Brain pericyte (primary cell): ENCODE results near the gene PLA2G4E.

Experiments
- DNase-seq: peaks from one replicate; pipeline ENCODE4 v3.0.0-alpha.2; 2012; ENCODE audit warnings: low read depth, low spot score

The PLA2G4E gene

DNA sequence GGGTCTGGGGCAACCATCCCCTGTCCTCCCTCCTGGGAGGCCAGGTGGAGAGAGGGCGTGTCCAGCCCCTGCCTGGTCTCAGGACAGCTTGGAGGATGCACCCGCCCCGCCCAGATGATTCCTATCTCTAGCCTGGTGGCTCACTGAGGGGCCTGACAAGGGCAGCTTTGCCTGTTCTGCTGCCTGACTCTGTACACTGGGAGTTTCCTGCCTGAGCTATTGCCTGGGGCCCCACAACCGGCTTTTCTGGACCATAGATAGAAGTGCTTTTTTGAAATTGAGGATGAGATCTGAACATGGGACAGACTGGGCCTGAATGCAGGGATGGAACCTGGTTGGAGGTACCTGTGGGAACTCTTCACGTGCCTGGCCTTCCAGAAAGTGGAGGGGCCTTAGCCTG lies 751 bp upstream of the PLA2G4E start:
- no peak for DNase-seq

DNA sequence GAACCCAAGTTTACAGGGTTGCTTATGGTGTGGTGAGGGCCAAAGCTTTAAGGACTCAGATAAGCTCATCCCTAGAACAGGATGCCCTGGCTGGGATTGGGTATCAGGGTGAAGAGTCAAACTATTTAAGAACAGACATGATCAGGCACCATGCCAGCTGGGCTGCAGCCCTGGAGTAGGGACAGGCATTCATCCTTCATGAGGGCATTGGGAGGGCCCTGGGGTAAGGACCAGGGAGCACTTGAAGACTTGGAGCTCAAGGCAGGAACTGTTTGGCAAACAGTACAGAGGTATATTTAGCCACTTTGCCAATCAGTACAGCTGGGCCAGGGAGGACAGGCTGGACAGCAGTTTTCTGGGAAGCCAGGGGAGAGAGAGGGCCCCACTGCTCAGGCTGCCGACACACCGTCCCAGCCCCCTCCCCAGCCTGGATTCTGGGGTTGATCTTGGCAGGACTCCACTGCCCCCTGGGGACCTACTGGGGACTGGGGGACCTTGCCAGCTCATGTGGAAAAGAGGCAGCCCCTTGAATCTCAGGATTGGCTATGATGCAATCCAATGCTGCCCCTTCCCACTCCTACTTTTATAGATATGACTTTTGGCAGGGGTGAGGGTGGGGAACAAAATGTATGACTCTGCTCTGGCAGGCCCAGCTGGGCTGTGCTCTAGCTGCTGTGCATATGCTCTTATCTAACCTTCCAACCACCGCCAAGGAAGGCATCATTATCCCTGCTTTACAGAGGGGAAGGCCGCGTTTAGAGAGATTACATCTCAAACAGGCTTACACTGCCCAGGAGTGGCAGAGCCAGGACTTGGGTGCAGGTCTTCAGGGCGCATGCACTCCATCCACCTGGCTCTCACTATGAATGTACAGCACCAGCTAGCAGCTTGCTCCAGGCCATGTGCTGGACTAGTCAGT lies 2.3 kb downstream of the PLA2G4E start:
- DNase-seq = no peak

DNA sequence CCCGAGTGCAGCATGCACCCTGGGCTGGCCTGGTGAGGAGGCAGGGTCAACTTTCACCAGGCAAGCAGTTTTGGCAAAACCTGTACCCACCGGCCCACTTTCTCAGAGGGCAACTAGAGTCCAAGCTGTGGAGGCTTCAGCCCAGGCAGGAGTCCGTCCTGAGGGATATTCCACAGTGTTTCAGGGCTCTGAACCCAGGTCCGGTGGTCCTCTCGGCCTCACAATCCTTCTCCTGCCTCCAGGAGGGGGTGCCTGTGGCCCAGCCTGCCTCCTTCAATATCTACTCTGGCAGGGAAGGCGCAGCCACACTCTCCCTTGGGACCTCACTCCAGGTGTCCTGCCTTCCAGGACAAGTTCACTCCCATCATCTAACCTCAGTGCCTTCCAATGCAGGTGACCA lies 3.9 kb downstream of the PLA2G4E start:
- DNase-seq = no peak

DNA sequence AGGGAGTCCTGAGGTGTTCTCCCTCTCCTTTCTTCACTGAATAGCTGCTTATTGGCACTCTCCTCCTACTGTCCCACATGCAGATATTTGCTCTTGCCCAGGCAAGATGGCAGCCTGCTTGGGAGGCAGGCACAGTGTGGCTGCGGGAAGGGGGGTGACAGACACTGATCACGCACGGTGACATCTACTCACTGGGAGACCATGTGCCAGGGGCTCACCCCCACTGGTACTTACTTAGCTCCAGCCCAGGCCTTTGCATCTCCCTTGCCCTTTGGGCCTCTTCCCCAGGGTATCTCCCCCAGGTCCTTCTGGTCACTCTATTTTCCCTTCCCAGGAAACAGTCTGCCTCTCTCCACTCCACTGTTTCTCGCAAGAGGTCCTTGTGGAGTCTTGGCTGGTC lies 6.4 kb downstream of the PLA2G4E start:
- no peak for DNase-seq

DNA sequence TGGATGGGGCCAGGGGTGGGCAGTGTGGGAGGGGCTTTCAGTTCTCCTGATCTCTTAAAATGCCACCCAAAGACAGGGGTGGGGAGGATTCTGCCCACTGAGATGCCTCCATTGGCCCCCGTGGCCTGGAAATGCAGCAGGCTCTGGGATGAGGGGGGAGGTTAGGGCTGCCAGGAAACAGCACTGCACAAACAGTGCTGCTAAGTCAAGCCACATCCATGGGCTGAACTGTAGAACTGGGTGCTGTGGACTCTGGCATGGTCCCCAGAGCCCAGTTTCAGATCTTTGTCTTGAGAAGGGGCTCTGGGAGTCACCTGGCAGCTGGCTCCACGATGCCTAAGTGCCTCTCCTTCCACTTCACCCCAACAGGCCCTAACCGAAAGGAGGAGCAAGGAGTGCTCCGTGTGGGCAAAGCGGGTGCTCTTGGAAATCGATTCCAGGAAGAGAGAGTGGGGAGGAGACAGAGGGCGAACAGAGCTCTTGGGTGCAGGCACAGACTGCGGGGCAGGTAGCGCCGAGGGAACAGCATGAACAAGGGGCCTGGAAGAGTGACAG lies 7.8 kb downstream of the PLA2G4E start:
- no peak for DNase-seq

DNA sequence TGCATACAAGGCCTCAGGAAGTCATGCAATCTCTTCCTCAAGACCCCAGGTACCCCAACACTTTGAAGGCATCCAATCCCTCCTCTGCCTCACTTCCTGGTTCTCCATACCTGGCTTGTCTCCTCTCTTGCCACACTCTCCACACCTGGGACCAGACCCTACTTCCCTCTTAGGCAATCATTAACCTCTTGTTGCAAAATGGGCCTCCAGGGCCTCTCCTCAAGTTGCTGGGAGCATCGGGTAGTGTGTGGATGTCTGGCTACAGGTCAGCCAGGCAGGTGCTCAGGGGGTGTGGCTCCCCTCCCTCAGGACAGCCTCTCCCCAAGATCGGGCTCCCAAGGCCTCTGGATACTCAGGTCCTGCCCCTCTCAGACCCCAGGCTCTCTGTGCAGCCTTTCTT lies 8.6 kb downstream of the PLA2G4E start:
- no peak for DNase-seq

DNA sequence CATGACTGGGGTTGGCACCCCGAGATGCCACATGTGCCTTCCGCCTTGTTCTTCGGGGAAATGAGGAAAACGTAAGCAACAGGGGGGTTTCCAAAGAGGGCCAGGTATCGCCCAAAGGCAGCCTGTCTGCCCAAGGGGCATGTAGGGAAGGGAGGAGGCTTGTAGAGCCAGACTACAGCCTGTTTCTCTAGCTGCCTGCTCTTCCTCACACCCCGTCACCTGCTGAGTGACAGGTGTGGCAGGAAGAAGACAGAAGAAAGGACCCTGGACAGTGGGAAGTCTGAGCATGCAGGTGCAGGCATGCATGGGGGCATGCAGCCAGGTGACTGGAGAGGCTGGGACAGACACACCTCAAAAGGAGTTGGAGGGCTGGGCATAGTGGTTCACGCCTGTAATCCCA lies 9.8 kb downstream of the PLA2G4E start:
- no peak for DNase-seq

DNA sequence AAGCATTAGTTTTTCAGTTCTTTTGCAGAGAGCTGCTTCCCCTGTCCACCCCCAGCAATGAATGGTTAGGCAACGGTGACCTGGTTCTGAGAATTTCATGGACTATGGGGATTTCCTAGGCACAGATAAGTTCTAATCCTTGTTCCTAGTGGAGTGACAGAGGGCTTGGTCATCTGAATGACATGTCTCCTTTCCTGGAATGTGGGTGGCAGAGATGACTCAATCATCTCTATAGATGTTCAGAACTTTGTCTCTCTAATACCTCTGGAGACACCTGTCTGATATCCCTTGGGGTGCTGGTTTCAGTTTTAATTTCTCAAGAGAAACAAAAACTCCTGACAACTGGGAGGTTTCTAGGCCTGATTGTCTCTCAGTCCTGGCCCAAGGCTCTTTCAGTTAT lies 10.4 kb downstream of the PLA2G4E start:
- no peak for DNase-seq

DNA sequence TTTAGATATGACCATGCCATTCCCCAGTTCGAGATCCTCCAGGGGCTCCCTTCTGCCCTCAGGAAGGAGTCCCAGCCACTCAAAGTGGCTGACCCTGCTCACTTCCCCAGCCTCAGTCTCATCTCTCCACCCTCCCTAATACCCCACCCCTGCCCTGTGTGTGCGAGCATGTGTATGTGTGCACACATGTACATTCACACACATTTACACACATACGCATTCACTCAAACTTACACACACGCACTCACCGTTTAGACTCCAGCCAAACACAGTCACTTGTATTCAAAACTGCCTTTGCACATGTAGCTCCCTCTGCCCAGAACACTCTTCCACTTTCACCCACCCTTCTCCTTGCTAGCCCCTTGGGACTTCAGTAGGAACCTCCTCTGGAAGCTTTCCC lies 11.4 kb downstream of the PLA2G4E start:
- DNase-seq = no peak

DNA sequence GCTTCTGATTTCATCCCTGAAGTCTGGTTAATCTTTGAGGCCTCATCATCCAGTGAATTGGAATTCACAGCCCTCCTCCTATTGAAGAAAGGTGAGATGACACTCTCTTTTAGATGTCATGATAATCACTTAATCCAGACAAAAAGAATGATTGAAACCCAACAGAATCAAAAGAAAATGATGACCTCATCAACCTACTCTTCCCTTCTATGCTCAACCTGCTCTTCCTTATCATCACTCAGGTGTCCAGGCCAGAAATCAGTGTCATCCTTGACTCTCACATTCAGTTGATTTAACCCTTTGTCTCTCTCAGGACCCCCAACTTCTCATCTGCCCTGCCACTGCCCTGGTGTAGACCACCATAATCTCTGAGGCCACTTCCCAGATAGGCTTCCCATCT lies 11.8 kb downstream of the PLA2G4E start:
- DNase-seq = no peak

DNA sequence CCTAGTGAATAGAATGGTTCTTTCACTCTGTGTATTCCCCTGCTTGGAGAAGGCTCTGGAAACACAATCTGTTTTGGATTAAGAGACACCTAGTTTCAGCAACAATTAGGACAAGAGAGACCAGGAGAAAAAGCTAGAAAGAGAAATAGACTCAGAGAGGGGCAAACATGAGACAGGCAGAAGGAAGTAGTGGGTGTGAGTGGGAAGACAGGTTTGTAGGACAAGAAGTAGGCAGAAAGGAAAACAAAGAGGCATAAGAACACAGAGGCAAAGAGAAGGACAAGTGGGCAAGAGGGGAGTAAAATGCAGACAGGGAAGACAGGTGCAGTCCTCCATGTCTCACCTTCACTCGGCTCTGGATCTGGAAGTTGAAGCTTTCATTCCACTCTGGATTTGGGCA lies 13.5 kb downstream of the PLA2G4E start:
- DNase-seq = no peak

DNA sequence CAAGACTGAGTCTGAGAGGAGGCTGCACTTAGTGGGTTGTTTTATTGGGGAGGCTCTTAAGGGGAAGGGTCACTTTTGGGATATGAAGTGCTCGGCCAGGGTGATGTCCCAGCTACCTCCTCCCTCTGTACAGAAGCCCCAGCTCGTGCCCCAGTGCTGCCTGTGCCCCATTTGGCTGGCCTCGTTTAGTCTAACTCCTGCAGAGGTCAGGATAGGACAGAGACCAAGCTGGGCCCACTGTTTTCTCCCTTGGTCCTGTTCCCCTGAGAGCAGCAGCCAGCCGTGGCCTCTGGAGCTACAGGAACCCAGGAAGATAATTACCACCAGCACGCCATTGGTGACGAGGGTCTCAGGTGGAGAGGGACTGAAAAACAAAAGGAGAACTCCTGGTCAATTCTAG lies 18.5 kb downstream of the PLA2G4E start:
- no peak for DNase-seq

DNA sequence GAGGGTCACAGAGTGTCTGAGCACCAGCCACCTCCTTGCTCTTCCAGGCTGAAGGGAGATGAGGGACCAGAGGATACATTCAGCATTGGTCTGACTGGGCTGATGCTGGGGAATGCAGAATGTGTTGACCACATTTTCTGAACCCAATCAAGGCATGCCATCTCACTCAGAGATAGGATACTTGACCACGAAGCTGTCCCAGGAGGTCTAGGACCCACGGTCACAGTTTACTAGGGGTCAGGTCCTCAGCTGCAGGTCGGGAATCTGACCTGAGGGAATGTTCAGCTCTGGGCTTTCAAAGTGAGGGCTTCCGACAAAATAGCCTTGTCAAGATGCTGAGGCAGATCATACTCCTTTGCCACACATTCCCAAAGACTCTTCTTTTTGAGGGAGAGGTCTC lies 19.6 kb downstream of the PLA2G4E start:
- DNase-seq = no peak

DNA sequence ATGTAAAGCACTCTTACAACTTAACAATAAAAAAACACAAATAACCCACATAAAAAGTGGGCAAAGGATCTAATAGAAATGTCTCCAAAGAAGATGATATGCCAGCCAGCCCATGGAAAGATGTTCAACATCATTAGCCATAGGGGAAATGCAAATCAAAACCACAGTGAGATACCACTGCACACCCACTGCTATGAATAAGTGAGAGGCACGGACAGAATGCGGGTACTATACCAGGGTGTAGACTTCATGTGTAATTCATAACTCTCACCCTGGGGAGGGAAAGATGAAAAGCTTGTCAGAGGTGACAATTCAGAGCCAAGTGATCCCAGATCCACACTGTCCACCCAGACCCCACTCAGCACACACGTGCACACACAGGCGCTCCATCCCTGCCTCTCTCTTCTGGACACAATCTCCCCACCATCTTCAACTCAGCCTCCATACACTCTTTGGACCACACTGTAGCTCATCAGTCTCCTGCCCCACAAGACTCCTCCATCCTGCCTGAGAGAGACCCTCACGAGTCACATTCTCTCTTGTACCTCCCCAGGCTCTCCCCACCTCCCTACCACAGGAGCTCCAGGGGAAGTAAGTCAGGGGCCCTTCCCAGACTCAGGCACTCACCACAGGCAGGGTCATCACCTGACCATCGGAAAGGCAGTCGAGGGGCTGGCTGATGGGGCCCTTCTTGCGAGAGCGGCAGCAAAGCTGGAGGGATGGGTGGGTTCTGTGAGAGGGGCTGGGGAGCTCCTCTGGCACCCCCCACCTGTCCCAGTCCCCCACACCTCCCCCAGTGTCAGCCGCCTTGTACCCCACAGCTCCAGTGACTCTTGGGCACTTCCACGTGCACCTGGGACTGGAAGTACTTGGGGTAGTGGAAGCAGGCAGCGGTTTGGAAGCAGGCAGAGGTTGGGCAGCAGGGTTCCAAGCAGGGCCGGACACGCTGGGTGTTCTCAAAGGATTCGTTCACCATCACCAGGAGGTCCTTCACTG lies 21.3 kb downstream of the PLA2G4E start:
- DNase-seq = no peak

DNA sequence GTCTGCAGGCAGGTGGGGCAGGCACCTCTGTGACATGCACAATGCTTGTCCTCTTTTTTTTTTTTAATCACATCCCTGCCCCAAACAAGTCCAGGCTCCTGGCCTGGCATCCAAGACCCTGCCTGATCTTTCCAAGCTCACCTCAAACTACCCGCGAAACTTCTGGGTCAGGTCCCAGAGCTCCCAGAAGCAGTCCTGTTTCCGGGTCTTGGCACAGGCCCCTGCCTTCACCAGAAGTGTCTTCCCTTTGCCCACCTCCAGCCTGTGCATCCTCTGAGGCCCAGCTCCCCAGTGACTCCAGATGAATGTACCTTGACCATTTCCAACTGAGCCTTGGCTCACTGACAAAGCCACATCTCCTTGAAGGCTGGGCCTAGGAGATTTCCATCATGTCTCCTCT lies 23.0 kb downstream of the PLA2G4E start:
- no peak for DNase-seq

DNA sequence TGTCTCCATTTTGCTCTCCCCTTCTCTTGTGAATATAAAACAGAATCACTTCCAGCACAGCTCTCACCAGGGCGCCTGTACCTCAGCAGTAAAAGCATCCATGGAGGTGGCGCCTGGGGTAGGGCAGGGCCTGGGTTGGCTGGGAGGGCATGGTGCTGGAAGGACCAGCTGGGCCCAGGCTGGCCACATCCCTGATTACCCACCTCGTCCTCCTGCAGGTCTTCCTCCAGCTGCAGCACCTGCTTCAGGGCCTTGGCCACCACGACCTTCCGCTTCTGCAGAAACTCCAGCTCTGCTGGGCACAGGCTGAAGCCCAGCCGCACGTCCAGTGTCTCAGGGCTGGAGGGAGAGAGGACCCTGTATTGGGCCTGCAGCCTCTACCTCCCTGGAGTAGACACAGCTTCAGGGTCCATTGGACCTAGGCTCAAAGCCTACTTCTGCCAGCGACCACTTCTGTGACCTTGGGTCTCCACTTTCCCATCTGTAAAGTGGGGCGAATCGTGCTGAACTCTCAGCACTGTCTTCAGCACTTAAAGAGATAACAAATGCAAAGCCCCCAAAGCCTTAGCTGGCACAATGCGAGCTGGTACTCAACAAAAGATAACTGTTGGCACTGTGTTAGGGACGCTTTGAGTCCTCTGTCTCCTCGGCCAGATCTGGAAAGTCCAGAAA lies 23.8 kb downstream of the PLA2G4E start:
- DNase-seq = no peak

DNA sequence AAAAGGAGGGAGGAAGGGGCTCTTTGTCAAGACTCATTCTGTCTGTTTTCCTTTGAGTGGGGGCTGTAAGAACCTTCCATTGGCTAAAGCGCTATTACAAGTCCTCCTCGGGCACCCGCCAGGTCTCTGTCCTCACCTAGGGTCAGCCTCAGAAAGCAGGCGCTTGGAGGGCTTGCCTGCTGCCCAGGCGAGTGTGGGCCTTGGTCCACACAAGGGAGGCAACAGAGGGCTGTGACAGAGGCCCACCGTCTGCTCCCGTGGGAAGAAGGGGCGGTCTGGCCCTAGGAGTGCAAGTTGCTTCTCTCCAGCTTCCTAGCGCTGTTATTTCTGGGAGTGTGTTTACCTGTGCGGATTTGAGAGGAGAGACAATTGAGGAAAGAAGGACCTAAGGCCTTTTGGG lies 24.5 kb downstream of the PLA2G4E start:
- no peak for DNase-seq

DNA sequence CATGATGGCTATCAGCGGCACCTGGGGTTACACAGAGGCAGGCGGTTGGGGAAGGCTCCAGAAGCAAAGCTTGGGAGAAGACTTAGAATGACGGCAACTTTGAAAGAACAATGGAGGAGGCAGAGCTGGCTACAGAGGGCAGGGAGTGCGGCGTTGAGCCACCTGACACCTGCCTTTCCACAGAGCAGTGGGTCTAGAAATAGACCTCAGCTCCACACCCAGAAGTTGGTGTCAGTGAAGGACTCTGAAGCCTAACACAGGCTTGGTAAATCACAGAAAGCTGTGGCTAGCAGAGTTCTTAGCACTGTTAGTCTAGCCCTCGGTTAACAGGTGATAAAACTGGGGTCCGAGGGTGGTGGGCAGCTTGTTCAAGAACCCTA lies 25.4 kb downstream of the PLA2G4E start:
- DNase-seq = no peak

DNA sequence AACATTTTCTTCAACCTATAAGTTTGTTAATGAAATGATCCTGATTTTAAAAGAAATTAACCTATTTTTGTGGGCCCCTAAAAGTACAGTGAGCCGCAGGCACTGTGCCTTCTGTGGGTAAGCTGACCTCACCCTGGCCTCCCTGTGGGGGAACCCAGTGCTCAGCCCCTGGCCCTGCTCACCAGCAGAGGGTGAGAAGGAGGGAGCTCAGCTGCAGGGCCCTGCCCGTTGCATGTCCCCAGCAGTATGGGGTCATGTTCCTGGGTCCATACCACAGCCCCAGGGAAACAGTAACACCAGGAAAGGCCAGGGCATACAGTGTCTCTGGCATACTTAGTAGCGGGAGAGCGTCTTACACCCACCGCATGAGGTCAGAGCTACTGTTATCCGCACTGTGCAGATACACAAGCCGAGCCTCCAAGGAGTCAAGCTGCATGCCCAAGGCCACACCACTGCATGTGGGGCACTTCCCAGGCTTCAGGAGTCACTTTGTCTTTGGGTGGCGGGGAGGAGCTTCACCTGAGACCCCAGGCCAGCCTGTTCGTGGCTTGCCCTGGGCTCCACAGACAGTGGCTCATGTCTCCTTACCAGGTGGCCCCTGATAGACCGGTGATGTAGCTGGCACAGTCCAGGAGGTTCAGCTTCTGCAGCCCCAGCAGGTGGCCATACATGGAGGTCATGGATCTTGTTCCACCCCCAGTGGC lies 25.9 kb downstream of the PLA2G4E start:
- DNase-seq = no peak

DNA sequence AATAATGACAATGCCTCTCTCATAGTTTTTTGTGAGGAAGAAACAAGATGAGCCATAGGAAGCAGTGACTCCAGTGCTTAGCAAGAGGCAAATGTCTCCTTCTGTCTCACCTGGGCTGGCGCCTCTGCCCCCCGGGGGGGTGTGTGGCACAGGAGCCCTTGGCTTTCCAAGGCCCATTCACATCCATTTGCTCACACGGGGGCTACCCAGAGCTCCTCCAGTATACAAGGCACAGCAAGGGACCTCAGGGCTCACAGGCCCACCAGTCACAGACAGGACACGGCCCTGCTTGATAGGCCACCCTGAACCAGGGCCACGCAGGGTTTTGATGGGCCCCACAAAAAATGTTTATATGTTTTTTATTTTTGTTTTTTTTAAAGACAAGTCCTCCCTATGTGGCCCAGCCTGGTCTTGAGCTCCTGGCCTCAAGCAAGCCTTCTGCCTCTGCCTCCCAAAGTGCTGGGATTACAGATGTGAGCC lies 26.6 kb downstream of the PLA2G4E start:
- no peak for DNase-seq
